H7 (cell line): ENCODE results near the gene KCNMA1. TPM values are rescaled to one million over a fixed set of nuclear protein-coding genes. Genes with fewer than 3 reads are reported as not detected.

Experiments used
- DNase-seq: peaks from one replicate; pipeline ENCODE4 v3.0.0; 2012
- H3K27me3 ChIP-seq: 2 replicates; pipeline ENCODE4 v1.6.0; 2011; ENCODE audit warnings: mild to moderate bottlenecking, low read length; ENCODE audit not compliant: control insufficient read depth, insufficient read depth
- H3K36me3 ChIP-seq: replicated peaks from 2 replicates; pipeline ENCODE4 v1.5.1; 2011; ENCODE audit warnings: low read length; ENCODE audit not compliant: control insufficient read depth, insufficient read depth
- H3K4me3 ChIP-seq: 2 replicates; pipeline ENCODE4 v1.5.1; 2011; ENCODE audit warnings: low read depth, mild to moderate bottlenecking, control low read depth, low read length, moderate library complexity; ENCODE audit not compliant: insufficient read depth
- total RNA-seq: library from RNA; depleted of rRNA; stranded (reverse); fragments of >200 nt; shearing (Covaris generic); gene quantifications from 2 replicates; pipeline ENCODE4 v1.2.3, GENCODE V29; 2014

KCNMA1 gene
- total RNA-seq, 1 experiment from 2014 or later, result 0.94 TPM

- DNase-seq, result no peak
- no peaks in the 10 kb centered on the region for H3K36me3 ChIP-seq
- no peaks in the 10 kb centered on the region for H3K27me3 ChIP-seq
- H3K4me3 ChIP-seq, result no peak overlapping the region
Observed at GRCh38 chr10:77152256-77152655, 485.4 kb downstream of the KCNMA1 start.

GRCh38 chr10:77151408-77151807 lies 486.2 kb downstream of the KCNMA1 start:
- Histone ChIP-seq H3K36me3 (no peaks in the 10 kb centered on the region), H3K27me3 (no peaks in the 10 kb centered on the region), H3K4me3 (no peak overlapping the region)
- DNase-seq, result no peak

DNA sequence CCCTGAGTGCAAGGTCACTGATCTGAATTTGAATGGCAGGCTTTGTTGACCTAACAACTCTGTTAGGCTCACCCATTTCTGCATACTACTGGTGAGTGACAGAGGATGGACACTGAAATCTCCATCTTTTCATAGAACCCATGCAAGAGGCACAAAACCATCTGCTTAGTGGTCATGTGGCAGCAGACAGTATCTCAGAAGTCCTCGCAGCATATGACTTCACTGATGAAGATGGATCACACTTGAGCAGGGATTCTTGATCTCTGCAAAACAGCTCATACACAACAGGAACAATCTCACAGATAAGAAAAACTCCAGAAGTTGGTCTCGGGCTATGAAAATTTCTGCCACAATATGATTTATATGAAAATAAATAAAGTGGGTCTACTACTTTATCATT lies 487.9 kb downstream of the KCNMA1 start:
- H3K36me3 ChIP-seq, result no peaks in the 10 kb centered on the region
- H3K27me3 ChIP-seq, result no peaks in the 10 kb centered on the region
- DNase-seq, result no peak
- no peak overlapping the region for H3K4me3 ChIP-seq

- no peaks in the 10 kb centered on the region for H3K36me3 ChIP-seq
- no peaks in the 10 kb centered on the region for H3K27me3 ChIP-seq
- no peak overlapping the region for H3K4me3 ChIP-seq
- DNase-seq, result no peak
Observed at GRCh38 chr10:77149001-77149400, 488.6 kb downstream of the KCNMA1 start.

DNA sequence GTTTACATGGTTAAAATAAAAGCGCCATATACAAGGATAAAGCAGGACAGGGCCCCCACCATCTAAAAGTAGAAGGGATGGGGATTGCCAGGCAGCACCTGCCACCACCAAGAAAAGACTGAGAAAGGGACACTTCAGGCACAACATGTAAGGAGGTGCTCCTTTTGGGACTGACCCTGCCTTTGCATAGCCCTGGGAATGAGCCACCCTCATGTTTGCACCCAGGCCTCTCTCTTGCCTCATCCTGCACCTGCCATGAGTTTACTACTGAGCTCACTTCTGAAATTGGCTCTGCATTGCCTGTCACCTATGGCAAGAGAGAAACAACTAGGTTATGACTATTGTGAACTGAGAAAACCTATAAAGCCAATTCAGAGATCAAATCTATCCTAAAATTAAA lies 489.7 kb downstream of the KCNMA1 start:
- Histone ChIP-seq H3K4me3 (no peak overlapping the region), H3K36me3 (no peaks in the 10 kb centered on the region), H3K27me3 (no peaks in the 10 kb centered on the region)
- DNase-seq, result no peak

- H3K4me3 ChIP-seq, result no peak overlapping the region
- no peaks in the 10 kb centered on the region for H3K36me3 ChIP-seq
- H3K27me3 ChIP-seq, result no peaks in the 10 kb centered on the region
- no peak for DNase-seq
Observed at GRCh38 chr10:77146712-77147336, 490.8 kb downstream of the KCNMA1 start.

DNA sequence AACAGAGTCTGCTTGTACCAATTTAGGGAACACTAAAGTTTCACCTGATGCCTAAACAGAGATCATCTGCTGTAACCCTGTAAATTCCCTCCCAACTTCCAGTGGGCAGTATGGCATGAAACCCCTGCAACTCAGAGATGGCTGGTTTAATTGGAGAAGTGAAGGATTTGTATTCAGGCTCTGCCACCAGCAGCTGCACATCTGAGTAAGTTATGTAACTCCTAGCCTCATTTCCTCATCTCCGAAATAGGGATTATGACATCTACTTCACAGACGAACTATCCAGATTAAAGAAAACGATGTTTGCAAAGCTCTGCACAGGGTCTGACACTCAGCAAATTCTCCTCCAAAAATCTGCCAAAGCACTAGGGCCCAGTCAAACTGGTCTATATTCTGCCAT lies 493.0 kb downstream of the KCNMA1 start:
- H3K36me3 ChIP-seq, result no peaks in the 10 kb centered on the region
- no peak for DNase-seq

DNA sequence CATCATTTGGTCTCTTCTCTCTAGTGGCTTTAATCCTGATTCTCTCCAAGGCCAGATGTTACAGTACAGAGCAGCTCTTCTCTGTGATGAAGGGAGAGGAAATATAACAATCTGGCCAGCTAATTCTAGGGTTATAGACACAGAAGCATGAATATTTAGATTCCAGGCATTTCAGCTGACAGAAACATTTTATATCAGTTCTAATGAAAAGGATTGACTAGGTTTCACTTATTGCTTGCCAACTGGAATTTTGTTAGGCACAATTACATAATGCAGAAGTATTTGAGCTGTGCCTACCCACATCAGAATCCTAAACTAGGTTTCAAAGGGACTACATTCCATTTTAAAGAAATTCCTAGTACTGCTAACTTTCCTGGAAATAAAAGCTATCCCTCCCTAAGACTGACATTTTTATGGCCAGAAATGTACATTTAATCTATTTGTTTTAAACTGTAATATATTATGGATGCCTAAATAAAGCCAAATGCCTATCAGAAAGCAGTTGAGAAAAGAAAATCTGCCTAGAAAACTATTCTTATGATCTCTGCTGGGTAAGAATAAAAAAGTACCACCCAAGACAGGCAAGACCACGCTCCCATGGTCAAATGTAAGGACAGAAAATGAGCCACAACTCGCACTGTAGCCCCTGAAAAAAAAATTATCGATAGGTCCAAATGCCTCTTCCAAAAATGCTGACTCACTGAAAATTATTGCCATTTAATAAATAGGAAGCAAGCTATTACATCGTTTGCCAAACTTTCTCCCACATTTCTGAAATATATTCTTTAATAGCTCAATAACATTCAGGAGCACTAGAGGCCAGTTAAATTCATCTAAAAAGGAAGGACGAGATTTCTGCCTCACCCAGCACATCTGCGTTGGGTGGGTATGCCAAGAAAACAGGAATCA lies 498.1 kb downstream of the KCNMA1 start:
- no peak for DNase-seq
- H3K27me3 ChIP-seq, result no peaks in the 10 kb centered on the region
- no peak overlapping the region for H3K4me3 ChIP-seq
- no peaks in the 10 kb centered on the region for H3K36me3 ChIP-seq

More for the DNA sequence above, 493.0 kb downstream of the KCNMA1 start:
- no peak overlapping the region for H3K4me3 ChIP-seq
- no peaks in the 10 kb centered on the region for H3K27me3 ChIP-seq

DNA sequence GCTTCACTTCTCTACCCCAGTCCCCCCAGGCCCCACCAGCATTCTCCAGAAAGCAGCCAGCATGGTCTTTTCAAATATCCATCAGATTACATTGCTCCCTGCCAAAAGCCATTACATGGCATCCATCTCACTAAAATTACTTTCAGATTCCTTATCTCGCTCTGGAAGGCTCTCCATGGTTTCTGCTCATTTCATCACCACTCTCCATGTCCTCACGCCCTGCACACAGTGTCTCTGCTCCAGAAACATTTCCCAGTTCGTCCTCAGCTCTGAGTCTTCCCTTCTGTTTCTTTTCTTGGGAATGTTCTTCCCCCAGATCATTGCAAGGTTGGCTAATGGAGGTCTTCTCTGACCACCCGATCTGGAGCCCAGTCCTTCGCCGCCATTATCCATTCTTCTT lies 499.1 kb downstream of the KCNMA1 start:
- no peaks in the 10 kb centered on the region for H3K27me3 ChIP-seq
- DNase-seq, result no peak
- no peaks in the 10 kb centered on the region for H3K36me3 ChIP-seq
- no peak overlapping the region for H3K4me3 ChIP-seq

GRCh38 chr10:77135555-77135954 lies 502.1 kb downstream of the KCNMA1 start:
- Histone ChIP-seq H3K4me3 (no peak overlapping the region), H3K27me3 (no peaks in the 10 kb centered on the region)

GRCh38 chr10:77131214-77131613 lies 506.4 kb downstream of the KCNMA1 start:
- no peak for DNase-seq
- Histone ChIP-seq H3K4me3 (no peak overlapping the region), H3K36me3 (no peaks in the 10 kb centered on the region), H3K27me3 (no peaks in the 10 kb centered on the region)

More at GRCh38 chr10:77135555-77135954, 502.1 kb downstream of the KCNMA1 start:
- no peak for DNase-seq
- H3K36me3 ChIP-seq, result no peaks in the 10 kb centered on the region

- H3K27me3 ChIP-seq, result no peaks in the 10 kb centered on the region
- H3K36me3 ChIP-seq, result no peaks in the 10 kb centered on the region
- no peak for DNase-seq
- H3K4me3 ChIP-seq, result no peak overlapping the region
Observed at GRCh38 chr10:77127243-77127642, 510.4 kb downstream of the KCNMA1 start.

- Histone ChIP-seq H3K36me3 (no peaks in the 10 kb centered on the region), H3K4me3 (no peak overlapping the region)
- DNase-seq, result no peak
Observed at GRCh38 chr10:77125231-77125630, 512.4 kb downstream of the KCNMA1 start.

GRCh38 chr10:77123330-77123729 lies 514.3 kb downstream of the KCNMA1 start:
- DNase-seq, result no peak
- Histone ChIP-seq H3K27me3 (no peaks in the 10 kb centered on the region), H3K4me3 (no peak overlapping the region), H3K36me3 (no peaks in the 10 kb centered on the region)

More at GRCh38 chr10:77125231-77125630, 512.4 kb downstream of the KCNMA1 start:
- no peaks in the 10 kb centered on the region for H3K27me3 ChIP-seq

DNA sequence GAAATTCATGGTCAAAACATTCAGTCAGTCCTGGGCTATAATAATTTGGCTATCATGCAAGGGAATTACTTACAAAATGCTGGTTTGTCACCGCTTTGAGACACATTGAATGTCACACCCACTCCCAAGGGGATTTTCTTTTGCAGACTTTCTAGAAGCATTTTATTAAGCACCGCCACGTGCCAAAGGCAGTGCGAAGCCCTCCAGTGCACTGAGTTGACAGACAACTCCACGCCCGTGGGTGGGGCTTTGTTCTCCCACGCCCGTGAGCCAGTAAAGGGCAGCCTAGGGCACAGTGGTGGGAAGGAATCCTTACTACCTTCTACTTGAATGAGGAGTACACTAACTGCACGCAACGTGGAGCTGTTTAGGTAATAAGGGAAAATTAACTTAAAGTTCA lies 515.8 kb downstream of the KCNMA1 start:
- Histone ChIP-seq H3K27me3 (no peaks in the 10 kb centered on the region; the same call in 1 of the 2 replicates), H3K36me3 (no peaks in the 10 kb centered on the region), H3K4me3 (no peak overlapping the region)
- no peak for DNase-seq
